EL (cell line): ENCODE results near the gene SYNGAP1.
A peak's percentile ranks its signal among the peaks of the same experiment; 100 is the strongest.

Experiments used
- DNase-seq: peaks from one replicate; pipeline ENCODE4 v3.0.0-alpha.2; 2016

Gene SYNGAP1

DNA sequence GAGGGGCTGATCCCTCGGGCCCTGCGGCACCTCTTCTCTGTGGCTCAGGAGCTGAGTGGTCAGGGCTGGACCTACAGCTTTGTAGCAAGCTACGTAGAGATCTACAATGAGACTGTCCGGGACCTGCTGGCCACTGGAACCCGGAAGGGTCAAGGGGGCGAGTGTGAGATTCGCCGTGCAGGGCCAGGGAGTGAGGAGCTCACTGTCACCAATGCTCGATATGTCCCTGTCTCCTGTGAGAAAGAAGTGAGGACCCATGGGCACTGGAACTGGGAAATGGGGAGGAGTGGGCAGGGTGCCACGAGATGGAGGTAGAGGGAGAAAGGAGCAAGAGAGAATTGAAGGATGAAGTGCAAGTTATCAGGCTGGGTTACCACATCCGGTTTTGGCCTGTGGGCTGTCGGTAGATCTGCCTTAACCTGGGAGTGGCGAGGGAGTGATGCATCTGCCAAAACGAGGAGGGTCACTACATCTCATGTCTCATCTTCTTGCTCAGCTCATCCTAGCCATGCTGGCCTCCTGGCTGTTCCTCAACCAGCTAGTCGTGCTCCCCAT, 14.4 kb upstream of the SYNGAP1 start:
- DNase-seq, result no peak

DNA sequence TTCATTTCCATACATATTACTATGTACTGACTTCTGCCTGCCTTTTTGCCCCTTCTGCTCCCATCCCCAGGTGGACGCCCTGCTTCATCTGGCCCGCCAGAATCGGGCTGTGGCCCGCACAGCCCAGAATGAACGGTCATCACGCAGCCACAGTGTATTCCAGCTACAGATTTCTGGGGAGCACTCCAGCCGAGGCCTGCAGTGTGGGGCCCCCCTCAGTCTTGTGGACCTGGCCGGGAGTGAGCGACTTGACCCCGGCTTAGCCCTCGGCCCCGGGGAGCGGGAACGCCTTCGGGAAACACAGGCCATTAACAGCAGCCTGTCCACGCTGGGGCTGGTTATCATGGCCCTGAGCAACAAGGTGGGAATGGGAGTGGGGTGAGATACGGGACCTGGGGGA, 13.7 kb upstream of the SYNGAP1 start:
- no peak for DNase-seq

DNA sequence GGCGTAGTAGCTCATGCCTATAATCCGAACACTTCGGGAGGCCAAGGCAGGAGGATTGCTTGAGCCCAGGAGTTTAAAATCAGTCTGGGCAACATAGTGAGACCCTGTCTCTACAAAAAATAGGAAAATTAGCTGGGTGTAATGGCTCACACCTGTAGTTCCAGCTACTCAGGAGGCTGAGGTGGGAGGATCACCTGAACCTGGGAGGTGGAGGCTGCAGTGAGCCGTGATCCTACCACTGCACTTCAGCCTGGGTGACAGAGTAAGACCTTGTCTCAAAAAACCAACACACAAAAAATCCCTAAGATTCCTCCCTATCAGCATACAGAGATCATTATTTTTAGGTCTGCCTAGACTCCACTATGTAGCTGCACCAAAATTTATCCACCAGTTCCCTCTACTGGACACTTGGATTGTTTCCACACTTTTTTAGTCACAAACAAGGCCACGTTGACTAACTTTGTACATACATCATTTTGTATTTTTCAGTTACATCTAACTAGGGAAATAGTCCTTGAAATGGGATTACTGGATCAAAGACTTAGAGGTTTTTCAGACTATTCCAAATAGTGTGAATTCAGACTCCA, 12.6 kb upstream of the SYNGAP1 start:
- peak; percentile 49 for DNase-seq

- DNase-seq, result peak; percentile 99
Observed at GRCh38 chr6:33410050-33410710, 9.7 kb upstream of the SYNGAP1 start.

DNA sequence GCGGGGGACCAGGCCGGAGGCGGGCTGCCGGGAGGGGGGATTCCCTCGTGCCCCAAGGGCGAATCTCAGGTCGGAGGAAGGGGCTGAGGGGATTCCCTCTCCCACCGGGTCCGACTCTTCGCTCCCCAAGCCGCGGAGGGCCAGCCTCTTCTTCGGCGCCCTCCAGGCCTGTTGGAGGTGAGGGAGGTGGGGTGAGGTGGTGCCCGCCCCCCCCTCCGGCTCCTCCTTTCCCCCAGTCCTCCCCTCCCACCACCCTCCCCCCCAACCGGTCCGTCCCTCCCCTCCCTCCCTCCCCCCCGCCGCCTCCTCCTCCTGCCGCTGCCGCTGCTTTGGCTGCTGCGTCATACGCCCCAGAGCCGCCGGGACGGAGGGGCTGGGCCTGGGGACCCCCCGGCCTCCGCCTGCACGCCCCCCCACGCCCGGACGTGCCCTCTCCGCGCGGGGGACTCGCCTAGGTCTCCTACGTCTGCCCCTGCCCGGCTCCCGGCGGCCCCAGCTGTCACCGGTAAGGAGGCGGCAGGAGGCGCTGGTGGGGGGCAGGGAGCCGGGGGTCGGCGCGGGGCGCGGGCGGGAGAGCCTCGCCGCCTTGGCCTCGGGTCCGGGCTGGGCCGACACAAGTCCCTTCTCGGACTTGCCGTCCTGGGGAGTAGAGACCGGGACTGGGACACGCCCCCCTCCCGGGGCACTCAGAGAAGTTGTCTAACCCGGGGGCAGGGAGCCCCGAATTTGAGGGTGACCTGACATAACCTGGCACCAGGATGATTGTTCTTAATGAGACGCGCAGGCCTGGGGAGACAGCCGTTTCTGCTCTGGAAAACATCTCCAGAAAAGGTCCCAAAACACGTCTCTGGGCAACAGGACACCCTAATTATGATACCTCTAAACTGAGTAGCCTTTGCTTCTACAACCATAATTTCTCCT, 8.9 kb upstream of the SYNGAP1 start, which contains the start of gene PHF1:
Gene PHF1, plus strand, starts transcription at position 304 of the 921 bp plus-strand sequence. CDS start 1,250 bp downstream, outside the sequence.
- peak; percentile 85 for DNase-seq

- DNase-seq, result no peak
Observed at GRCh38 chr6:33411632-33412005, 8.2 kb upstream of the SYNGAP1 start.

DNA sequence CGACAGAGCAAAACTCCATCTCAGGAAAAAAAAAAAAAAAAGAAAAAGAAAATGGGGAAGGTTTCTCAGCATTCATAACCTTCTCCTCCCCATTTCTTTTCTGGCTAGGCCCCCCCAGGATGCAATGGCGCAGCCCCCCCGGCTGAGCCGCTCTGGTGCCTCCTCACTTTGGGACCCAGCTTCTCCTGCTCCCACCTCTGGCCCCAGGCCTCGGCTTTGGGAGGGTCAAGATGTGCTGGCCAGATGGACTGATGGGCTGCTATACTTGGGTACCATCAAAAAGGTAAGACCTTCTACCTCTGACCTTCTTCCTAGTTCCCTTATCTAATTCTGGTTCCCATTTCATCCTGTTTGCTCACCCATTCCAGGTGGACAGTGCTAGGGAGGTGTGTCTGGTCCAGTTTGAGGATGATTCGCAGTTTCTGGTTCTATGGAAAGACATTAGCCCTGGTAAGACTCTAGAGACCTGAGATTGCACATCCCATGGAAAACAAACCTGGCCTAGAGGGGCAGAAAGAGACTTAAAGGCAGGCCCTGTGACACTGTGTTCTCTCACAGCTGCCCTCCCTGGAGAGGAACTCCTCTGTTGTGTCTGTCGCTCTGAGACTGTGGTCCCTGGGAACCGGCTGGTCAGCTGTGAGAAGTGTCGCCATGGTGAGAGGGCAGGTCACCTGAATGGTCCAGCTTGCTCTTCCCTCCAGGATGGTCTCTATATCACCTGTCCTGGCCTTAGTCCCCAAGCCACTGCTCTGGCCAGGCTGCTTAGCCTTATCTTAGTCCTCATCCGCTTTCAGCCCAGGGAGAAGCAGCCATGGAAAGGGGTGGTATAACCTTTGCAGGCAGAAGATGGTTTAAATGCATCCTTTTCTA, 7.5 kb upstream of the SYNGAP1 start:
- DNase-seq, result no peak

DNA sequence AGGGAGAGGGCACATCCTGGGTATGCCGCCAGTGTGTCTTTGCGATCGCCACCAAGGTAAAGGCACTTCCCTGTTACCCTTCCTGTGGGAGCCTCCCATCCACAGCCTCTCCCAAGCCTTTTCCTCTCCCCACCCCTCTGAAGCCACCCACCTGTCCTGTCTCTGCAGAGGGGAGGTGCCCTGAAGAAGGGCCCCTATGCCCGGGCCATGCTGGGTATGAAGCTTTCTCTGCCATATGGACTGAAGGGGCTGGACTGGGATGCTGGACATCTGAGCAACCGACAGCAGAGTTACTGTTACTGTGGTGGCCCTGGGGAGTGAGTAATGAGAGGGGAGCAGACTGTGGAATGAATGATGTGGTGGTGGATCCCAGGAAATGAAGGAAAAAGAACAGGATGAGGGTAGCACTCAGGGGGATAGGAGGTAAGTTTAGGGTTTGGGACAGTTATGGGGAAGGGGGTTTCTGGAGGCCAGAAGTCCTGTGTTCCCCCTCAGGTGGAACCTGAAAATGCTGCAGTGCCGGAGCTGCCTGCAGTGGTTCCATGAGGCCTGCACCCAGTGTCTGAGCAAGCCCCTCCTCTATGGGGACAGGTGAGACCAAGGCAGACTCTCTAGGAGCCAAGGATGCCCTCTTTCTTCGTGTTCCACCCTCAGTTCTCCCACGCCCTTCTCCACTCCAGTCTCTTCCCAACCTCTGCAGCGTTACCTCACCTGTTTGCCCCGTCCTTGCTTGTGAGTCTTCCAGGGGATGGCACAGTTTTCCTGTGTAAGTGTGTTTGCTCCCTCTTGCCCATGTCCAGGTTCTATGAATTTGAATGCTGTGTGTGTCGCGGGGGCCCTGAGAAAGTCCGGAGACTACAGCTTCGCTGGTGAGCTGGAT, 6.4 kb upstream of the SYNGAP1 start:
- DNase-seq, result no peak

DNA sequence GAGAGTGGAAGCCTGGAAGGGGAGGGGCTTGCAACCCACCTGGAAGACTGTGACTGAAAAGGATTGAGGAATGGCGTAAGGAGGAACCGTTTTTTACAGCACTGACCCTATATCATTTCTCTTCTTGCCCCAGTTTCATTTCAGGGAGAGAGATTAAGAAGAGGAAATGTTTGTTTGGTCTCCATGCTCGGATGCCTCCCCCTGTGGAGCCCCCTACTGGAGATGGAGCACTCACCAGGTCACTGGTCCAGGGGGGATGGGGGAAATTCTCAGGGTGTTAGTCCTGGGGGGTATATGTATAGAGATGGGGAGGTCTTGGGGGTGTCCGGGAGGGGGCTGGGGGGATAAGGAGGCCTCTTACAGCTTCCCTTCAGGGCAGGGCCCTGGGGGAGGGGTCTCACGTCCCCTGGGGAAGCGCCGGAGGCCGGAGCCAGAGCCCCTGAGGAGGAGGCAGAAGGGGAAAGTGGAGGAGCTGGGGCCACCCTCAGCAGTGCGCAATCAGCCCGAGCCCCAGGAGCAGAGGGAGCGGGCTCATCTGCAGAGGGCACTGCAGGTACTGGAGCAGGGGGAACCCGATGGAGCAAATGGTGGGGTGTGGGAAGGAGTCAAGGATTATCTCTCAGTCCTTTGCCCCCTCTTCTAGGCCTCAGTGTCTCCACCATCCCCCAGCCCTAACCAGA, 5.1 kb upstream of the SYNGAP1 start:
- DNase-seq, result peak; percentile 38

DNA sequence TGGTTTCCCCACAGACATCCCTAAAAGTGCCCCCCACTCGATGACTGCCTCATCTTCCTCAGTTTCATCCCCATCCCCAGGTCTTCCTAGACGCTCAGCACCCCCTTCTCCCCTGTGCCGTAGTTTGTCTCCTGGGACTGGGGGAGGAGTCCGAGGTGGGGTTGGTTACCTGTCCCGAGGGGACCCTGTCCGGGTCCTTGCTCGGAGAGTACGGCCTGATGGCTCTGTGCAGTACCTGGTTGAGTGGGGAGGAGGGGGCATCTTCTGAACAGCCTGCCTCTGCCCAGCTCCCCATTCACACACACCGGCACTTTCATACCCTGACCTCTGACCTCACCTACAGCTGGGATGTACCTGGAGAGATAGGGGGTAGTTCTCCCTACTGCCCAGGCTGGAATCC, 4.0 kb upstream of the SYNGAP1 start:
- DNase-seq, result no peak

GRCh38 chr6:33416386-33417127, 3.3 kb upstream of the SYNGAP1 start:
- DNase-seq, result no peak

DNA sequence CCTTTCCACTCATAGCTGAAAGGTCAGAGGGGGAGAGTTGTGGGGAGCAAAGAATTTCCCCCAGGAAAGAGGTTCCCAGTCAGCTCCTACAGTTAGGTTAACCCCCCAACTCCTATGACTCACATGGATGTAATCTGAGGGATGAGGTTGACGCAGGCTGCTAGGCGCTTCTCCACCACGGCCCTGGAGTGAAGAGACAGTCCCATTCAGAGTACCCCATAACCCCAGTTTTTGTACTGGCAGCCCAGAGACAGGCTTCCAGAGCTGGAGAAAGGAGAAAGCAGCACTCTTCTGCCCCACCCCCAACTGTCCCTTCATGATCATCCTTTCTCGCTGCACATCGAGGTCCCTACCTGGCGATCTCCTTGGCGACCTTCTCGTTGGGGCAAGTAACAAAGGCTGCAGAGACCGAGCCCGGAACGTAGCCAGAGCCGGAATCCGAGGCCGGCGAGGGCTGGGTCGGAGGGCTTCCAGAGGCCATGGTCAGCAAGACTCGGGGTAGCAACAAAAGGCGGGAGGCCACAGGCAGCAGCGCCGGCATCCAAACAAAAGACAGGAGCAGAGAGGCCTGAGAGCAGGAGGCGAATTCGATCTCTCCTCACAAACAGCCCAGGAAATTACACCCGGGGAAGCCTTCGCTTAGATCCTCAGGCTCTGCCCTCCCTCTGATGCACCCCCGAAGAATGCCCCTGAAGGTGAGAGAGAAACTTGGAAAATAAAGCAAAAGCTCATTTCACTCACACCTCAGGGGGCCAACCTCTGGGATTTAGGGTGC, 2.5 kb upstream of the SYNGAP1 start:
- peak; percentile 98 for DNase-seq

GRCh38 chr6:33417903-33418689, 1.8 kb upstream of the SYNGAP1 start, which contains the start of gene CUTA:
Gene CUTA (minus strand): TSS chr6:33418107. CDS start chr6:33418000, 107 bp downstream.
- DNase-seq, result peak; percentile 100

- DNase-seq, result peak; percentile 50
Observed at GRCh38 chr6:33418690-33419291, 1.1 kb upstream of the SYNGAP1 start.

- DNase-seq, result no peak
Observed at GRCh38 chr6:33420491-33421343, 852 bp downstream of the SYNGAP1 start.

DNA sequence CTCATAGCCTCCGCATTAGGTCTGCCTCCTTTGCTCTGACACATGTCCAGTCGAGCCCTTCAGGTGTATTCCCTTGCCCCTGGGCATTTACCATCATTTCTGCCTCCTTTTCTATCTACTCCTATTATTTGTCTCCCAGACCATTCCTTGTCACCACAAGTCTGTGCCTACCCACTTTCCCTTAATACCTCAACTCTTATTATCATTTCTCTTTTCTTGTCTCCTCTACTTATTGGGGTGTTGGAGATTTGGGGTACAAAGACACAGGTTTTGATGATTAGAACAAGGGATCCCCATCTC, 1.4 kb downstream of the SYNGAP1 start:
- no peak for DNase-seq

DNA sequence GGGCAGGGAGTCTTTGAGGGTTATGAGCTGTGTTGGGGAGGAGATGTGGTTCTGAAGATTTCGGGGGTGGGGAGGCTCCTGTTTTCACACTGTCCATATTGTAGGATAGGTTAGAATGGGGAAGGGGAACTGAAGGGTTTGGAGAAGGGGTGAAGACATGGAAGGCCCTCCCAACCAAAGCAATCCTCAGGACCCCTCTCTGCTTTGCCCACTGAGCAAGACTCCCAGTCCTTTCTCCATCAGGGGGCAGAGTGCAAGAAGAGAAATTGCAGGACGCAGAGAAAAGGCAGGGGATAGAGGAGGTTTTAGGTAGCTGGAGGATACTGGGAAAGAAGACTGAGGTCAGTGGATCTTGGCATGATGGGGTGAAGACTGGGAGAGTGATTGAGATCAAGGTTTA, 3.9 kb downstream of the SYNGAP1 start:
- DNase-seq, result no peak
